HepG2 (cell line): ENCODE measurements around the gene NRG2. TPM values are rescaled to one million over a fixed set of nuclear protein-coding genes. Genes with fewer than 3 reads are reported as not detected.

Experiments used
- ATAC-seq: fragments of 200-7000 bp; cut with Tn5 transposase; 3 replicates; pipeline ENCODE4 v1.9.1; 2020; ENCODE audit warnings: mild to moderate bottlenecking, moderate library complexity
- BruUV-seq: library from RNA; stranded (reverse); fragments of 400-500 nt; replicated peaks from 2 replicates; lab custom pipeline; 2021; lab: Mats Ljungman, UMichigan
- CTCF ChIA-PET: fragments of 300-600 bp; formaldehyde crosslinking; extraction: SDS; loops from one replicate; lab custom pipeline; 2021; ENCODE audit warnings: low total read pairs, inconsistent platforms, low intra/inter-chr PET ratio; lab: Yijun Ruan, JAX
- POLR2A ChIA-PET: fragments of 350-600 bp; sonication (Branson Sonifier 250); formaldehyde crosslinking; loops from one replicate; lab custom pipeline; 2020; ENCODE audit warnings: antibody characterized with exemption, inconsistent platforms; lab: Yijun Ruan, JAX
- DNase-seq: peaks from one replicate; pipeline ENCODE4 v3.0.0-alpha.2; 2015; ENCODE audit warnings: low spot score
- FAIRE-seq: peaks from 3 replicates; lab custom pipeline; 2011; peaks lifted over from hg19 to GRCh38; lab: Jason Lieb, UNC
- H2AFZ ChIP-seq: one replicate; pipeline ENCODE4 v1.6.1; 2011; ENCODE audit warnings: low read length, inconsistent platforms
- H3K27ac ChIP-seq: fragments of 300-600 bp; 3 replicates; pipeline ENCODE4 v1.8.0; 2011; ENCODE audit warnings: mixed run types, mild to moderate bottlenecking, mixed read lengths, low read length, inconsistent platforms; ENCODE audit not compliant: insufficient read depth; ENCODE audit errors: extremely low read length
- H3K27me3 ChIP-seq, 2 experiments: fragments of 200-600 bp in 1 of 2; 2 replicates in 1 of 2; 3 replicates in 1 of 2; pipeline versions ENCODE4 v1.6.0 to v1.8.0; 2011; ENCODE audit warnings: low read length in 2 of 2, mild to moderate bottlenecking in 2 of 2, moderate library complexity in 2 of 2, inconsistent platforms in 1 of 2; ENCODE audit not compliant: insufficient read depth in 2 of 2, control insufficient read depth in 1 of 2
- H3K36me3 ChIP-seq, 2 experiments: fragments of 200-600 bp in 1 of 2; replicated peaks in 1 of 2; 2 replicates in 1 of 2; 3 replicates in 1 of 2; pipeline versions ENCODE4 v1.5.1 to v1.8.0; 2011; ENCODE audit warnings: low read length in 2 of 2, inconsistent platforms in 1 of 2; ENCODE audit not compliant: insufficient read depth in 2 of 2, control insufficient read depth in 1 of 2
- H3K4me1 ChIP-seq: 2 replicates; pipeline ENCODE4 v1.5.1; 2012; ENCODE audit warnings: low read length, inconsistent platforms; ENCODE audit not compliant: insufficient read depth
- H3K4me2 ChIP-seq: 2 replicates; pipeline ENCODE4 v1.6.0; 2011; ENCODE audit warnings: low read depth, low read length, inconsistent platforms
- H3K4me3 ChIP-seq, 3 experiments: fragments of 200-600 bp in 1 of 3; sonication (generic), shearing (Covaris generic) in 1 of 3; replicated peaks in 1 of 3; 2 replicates each; pipeline ENCODE4 v1.5.1; 2011 to 2016; ENCODE audit warnings: low read length in 3 of 3, inconsistent platforms in 2 of 3, low read depth in 2 of 3, mild to moderate bottlenecking in 2 of 3, control low read depth in 1 of 3, mixed read lengths in 1 of 3; ENCODE audit not compliant: insufficient read depth in 1 of 3
- H3K79me2 ChIP-seq: one replicate; pipeline ENCODE4 v1.6.1; 2011; ENCODE audit warnings: low read length, inconsistent platforms; ENCODE audit not compliant: insufficient read depth
- H3K9ac ChIP-seq: 2 replicates; pipeline ENCODE4 v1.6.0; 2011; ENCODE audit warnings: mild to moderate bottlenecking, low read depth, low read length, inconsistent platforms; ENCODE audit not compliant: insufficient read depth
- H3K9me3 ChIP-seq: 2 replicates; pipeline ENCODE4 v1.5.1; 2012; ENCODE audit warnings: mild to moderate bottlenecking, low read length
- H4K20me1 ChIP-seq: 2 replicates; pipeline ENCODE4 v1.6.0; 2011; ENCODE audit warnings: inconsistent platforms, mild to moderate bottlenecking, low read length, moderate library complexity; ENCODE audit not compliant: insufficient read depth
- IRF1 ChIP-seq: sonication (generic); formaldehyde crosslinking; IDR thresholded peaks from 2 replicates; pipeline ENCODE4 v1.4.0; 2020; ENCODE audit warnings: low read depth, mild to moderate bottlenecking, missing genetic modification reagents
- PTBP1 ChIP-seq: fragments of 200-400 bp; formaldehyde crosslinking; IDR thresholded peaks from 2 replicates; pipeline ENCODE4 v1.6.1; 2018; ENCODE audit warnings: low read length, low read depth; ENCODE audit not compliant: poor library complexity, severe bottlenecking
- SPEN ChIP-seq: sonication (generic); formaldehyde crosslinking; IDR thresholded peaks from 2 replicates; pipeline ENCODE4 v1.5.1; 2020; ENCODE audit warnings: low read depth, mild to moderate bottlenecking, missing genetic modification reagents
- ZBTB37 ChIP-seq: sonication (generic); formaldehyde crosslinking; IDR thresholded peaks from 2 replicates; pipeline ENCODE4 v1.4.0; 2020; ENCODE audit warnings: mild to moderate bottlenecking, missing genetic modification reagents
- ZFP62 ChIP-seq: sonication (generic); formaldehyde crosslinking; IDR thresholded peaks from 2 replicates; pipeline ENCODE4 v1.4.0; 2020; ENCODE audit warnings: missing genetic modification reagents
- ZNF44 ChIP-seq: sonication (generic); formaldehyde crosslinking; IDR thresholded peaks from 2 replicates; pipeline ENCODE4 v1.5.1; 2020; ENCODE audit warnings: mild to moderate bottlenecking, missing genetic modification reagents
- ZNF720 ChIP-seq: sonication (generic); formaldehyde crosslinking; IDR thresholded peaks from 2 replicates; pipeline ENCODE4 v1.4.0; 2020; ENCODE audit warnings: missing genetic modification reagents
- ZNF746 ChIP-seq: sonication (generic); formaldehyde crosslinking; IDR thresholded peaks from 2 replicates; pipeline ENCODE4 v1.8.0; 2022; ENCODE audit warnings: mild to moderate bottlenecking, missing genetic modification reagents
- ZNF792 ChIP-seq: IDR thresholded peaks from 2 replicates; pipeline ENCODE4 v1.6.1; 2016
- whole genome bisulfite sequencing: methylation state at CpG from one replicate; pipeline ENCODE4 v1.1.6; 2017; ENCODE audit warnings: low lambda C conversion rate; 5-methylcytosine and 5-hydroxymethylcytosine counted together
- in situ Hi-C: cut with HindIII; loops from 2 replicates; pipeline ENCODE4 v1.10.0; 2017; ENCODE audit warnings: low pct_unique_long_range_greater_than_20kb; ENCODE audit not compliant: extremely low pct_ligation_motif_present
- intact Hi-C: fragments of 100-400 bp; cut with micrococcal nuclease; formaldehyde crosslinking; loops from one replicate; pipeline ENCODE4 v1.10.0; 2022; ENCODE audit not compliant: unreplicated experiment
- polyA plus RNA-seq, 8 experiments: library from polyadenylated mRNA; depleted of rRNA in 3 of 8; stranded (reverse) in 7 of 8; unstranded in 1 of 8; fragments of >200 nt; fragmentation: Illumina TruSeq in 4 of 8; extraction: Trizol in 4 of 8; gene quantifications; 2 replicates each; pipeline versions ENCODE4 v1.2.1 to v1.2.3, GENCODE V29; 2011 to 2016; ENCODE audit warnings: low read depth in 4 of 8, missing spikeins in 1 of 8, mixed read lengths in 1 of 8; ENCODE audit not compliant: insufficient read depth in 1 of 8
- total RNA-seq, 5 experiments: library from RNA; depleted of rRNA; stranded (reverse); fragments of >200 nt; fragmentation: Illumina TruSeq; extraction: Trizol; gene quantifications; 2 replicates each; pipeline ENCODE4 v1.2.3, GENCODE V29; 2016; ENCODE audit warnings: low read depth in 1 of 5
- TF ChIP-seq, protein P1 (sequence below): sonication (generic); formaldehyde crosslinking; IDR thresholded peaks from 2 replicates; pipeline ENCODE4 v1.5.0; 2020; ENCODE audit warnings: missing genetic modification reagents
- TF ChIP-seq, protein P2 (sequence below): conservative IDR thresholded peaks from 2 replicates; pipeline ENCODE4 v1.6.1; 2018; ENCODE audit warnings: missing genetic modification reagents

Gene NRG2
- total and polyA plus RNA-seq, 2 of the 13 experiments (the other 11 are each of a cell fraction or from before 2014, with no cell fraction given) = not detected

DNA sequence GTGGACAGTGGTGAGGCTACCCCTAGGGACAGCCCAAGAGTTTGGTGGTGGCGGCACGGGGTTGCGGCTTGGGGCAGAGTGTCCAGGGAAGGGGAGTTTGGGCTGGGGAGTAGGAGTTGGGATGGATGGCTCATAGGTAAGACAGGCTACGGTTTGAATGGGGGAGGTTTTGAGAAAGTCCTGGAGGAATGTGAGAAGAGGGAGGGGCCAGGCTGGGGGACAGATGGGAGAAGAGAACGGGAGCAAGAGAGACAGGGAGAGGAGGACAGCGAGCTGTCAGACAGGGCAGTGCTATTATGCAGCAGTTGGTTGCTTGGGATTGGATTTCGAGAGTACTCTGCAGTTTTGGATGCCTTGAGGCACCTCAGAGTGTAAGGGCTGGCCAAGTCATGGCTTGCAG lies 223.0 kb downstream of the NRG2 start:
- Histone ChIP-seq H3K9me3 (no peaks in the 10 kb centered on the region), H3K36me3 (no peaks in the 10 kb centered on the region), H3K9ac (no peak overlapping the region), H3K27ac (no peak overlapping the region), H3K4me2 (no peak overlapping the region), H3K79me2 (no peaks in the 10 kb centered on the region), H2AFZ (no peak overlapping the region), H4K20me1 (no peaks in the 10 kb centered on the region), H3K27me3 (peaks cover 14 to 27% of the 10 kb centered on the region in 2 experiments; a peak in 4 of 5 replicates), H3K4me3 (no peak overlapping the region), H3K4me1 (peaks cover 9% of the 10 kb centered on the region; the same call in 1 of the 2 replicates)
- no TSS peak for BruUV-seq
- no peak for FAIRE-seq
- POLR2A ChIA-PET = no interaction called here
- CTCF ChIA-PET = no interaction called here
- no peak for TF ChIP-seq ZNF792 (CRISPR knock-in tag)
- no peak for TF ChIP-seq ZFP62
- TF ChIP-seq PTBP1 = no peak
- no peak for TF ChIP-seq SPEN (CRISPR knock-in tag)
- TF ChIP-seq, protein P1, sequence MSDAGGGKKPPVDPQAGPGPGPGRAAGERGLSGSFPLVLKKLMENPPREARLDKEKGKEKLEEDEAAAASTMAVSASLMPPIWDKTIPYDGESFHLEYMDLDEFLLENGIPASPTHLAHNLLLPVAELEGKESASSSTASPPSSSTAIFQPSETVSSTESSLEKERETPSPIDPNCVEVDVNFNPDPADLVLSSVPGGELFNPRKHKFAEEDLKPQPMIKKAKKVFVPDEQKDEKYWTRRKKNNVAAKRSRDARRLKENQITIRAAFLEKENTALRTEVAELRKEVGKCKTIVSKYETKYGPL (CRISPR knock-in tag) = no peak
- no peak for TF ChIP-seq ZNF720
- TF ChIP-seq ZBTB37 = no peak
- no peak for TF ChIP-seq ZNF44 (CRISPR knock-in tag)
- TF ChIP-seq IRF1 (CRISPR knock-in tag) = no peak
- no peak for TF ChIP-seq ZNF746 (CRISPR knock-in tag)
- TF ChIP-seq, protein P2, sequence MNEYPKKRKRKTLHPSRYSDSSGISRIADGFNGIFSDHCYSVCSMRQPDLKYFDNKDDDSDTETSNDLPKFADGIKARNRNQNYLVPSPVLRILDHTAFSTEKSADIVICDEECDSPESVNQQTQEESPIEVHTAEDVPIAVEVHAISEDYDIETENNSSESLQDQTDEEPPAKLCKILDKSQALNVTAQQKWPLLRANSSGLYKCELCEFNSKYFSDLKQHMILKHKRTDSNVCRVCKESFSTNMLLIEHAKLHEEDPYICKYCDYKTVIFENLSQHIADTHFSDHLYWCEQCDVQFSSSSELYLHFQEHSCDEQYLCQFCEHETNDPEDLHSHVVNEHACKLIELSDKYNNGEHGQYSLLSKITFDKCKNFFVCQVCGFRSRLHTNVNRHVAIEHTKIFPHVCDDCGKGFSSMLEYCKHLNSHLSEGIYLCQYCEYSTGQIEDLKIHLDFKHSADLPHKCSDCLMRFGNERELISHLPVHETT (CRISPR knock-in tag) = no peak
- in situ Hi-C loops (no loop called here), intact Hi-C loops (no loop called here)
- WGBS = 45% methylated on average over 7 of the region's 7 CpGs
- ATAC-seq = no peak
- DNase-seq = no peak
